Measurements from ENCODE around the gene B3GNT4. TPM values are rescaled to one million over a fixed set of nuclear protein-coding genes. Genes with fewer than 3 reads are reported as not detected.

B3GNT4 gene
- total RNA-seq, 2 experiments from 2014 or later: not detected

GRCh38 chr12:122168492-122168891 lies 35.0 kb upstream of the B3GNT4 start:
- Histone ChIP-seq H3K4me1 (ENCODE audit: insufficient read depth, low read length) (no peaks in the 10 kb centered on the region), H3K27ac (ENCODE audit: low read depth in 1 of 2, low read length in 2 of 2) (no peak overlapping the region), H3K9me3 (ENCODE audit: control insufficient read depth in 1 of 2, insufficient read depth in 1 of 2, low read length in 2 of 2) (no peaks in the 10 kb centered on the region), H3K36me3 (ENCODE audit: insufficient read depth, low read length) (no peaks in the 10 kb centered on the region), H3K27me3 (ENCODE audit: control insufficient read depth in 1 of 2, insufficient read depth in 2 of 2, low read length in 2 of 2) (no peaks in the 10 kb centered on the region), H3K4me3 (ENCODE audit: low read length) (no peak overlapping the region)
- ChIA-PET CTCF (no interaction called here), POLR2A (interaction anchor here (0.7 kb wide), 1 partner anchor 142 kb away, joined by 3 read pairs; no protein-coding TSS in a partner anchor)
- TF ChIP-seq CTCF (IDR thresholded peaks at IDR 0.05): no peak
- Mint-ChIP-seq H3K4me3 (no peak overlapping the region), H3K36me3 (ENCODE audit: low read depth) (no peaks in the 10 kb centered on the region), H3K27me3 (no peaks in the 10 kb centered on the region), H3K4me1 (ENCODE audit: low read depth) (no peaks in the 10 kb centered on the region), H3K27ac (no peak overlapping the region), H3K9me3 (no peaks in the 10 kb centered on the region)
- DNase-seq (no peak), ATAC-seq (ENCODE audit: poor library complexity) (no peak)
- intact Hi-C loops (cut with DNase I, micrococcal nuclease): no loop called here

DNA sequence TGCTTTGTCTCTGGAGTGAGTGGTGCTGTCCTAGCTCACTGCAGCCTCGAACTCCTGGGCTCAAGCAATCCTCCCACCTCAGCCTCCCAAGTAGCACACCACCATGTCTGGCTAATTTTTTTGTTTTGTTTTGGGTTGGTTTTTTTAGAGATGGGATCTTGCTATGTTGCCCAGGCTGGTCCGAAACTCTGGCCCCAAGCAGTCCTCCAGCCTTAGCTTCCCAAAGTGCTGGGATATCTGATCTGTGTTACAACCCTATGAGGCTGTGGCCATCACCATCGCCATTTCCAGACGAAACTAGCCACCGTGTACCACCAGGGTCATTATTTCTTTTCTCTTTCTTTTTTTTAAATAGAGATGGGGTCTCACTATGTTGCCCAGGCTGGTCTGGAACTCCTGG lies 32.1 kb upstream of the B3GNT4 start:
- intact Hi-C loops (cut with DNase I, micrococcal nuclease): loop anchor here in 1 of 2 experiments (10.0 kb wide), 1 partner anchor 447 kb away; no protein-coding TSS in a partner anchor
- no peak for ATAC-seq (ENCODE audit: poor library complexity)
- H3K27ac ChIP-seq (ENCODE audit: low read depth in 1 of 2, low read length in 2 of 2): no peak overlapping the region
- no peaks in the 10 kb centered on the region for H3K27me3 ChIP-seq (ENCODE audit: control insufficient read depth in 1 of 2, insufficient read depth in 2 of 2, low read length in 2 of 2)
- no peak for DNase-seq
- ChIA-PET POLR2A (no interaction called here), CTCF (no interaction called here)
- no peaks in the 10 kb centered on the region for H3K4me1 Mint-ChIP-seq (ENCODE audit: low read depth)
- no peaks in the 10 kb centered on the region for H3K36me3 ChIP-seq (ENCODE audit: insufficient read depth, low read length)
- H3K4me3 Mint-ChIP-seq: no peak overlapping the region
- H3K4me3 ChIP-seq (ENCODE audit: low read length): no peak overlapping the region
- H3K4me1 ChIP-seq (ENCODE audit: insufficient read depth, low read length): no peaks in the 10 kb centered on the region
- H3K27me3 Mint-ChIP-seq: no peaks in the 10 kb centered on the region
- H3K9me3 ChIP-seq (ENCODE audit: control insufficient read depth in 1 of 2, insufficient read depth in 1 of 2, low read length in 2 of 2): no peaks in the 10 kb centered on the region
- no peak for TF ChIP-seq CTCF (IDR thresholded peaks at IDR 0.05)
- H3K36me3 Mint-ChIP-seq (ENCODE audit: low read depth): no peaks in the 10 kb centered on the region
- H3K27ac Mint-ChIP-seq: no peak overlapping the region
- H3K9me3 Mint-ChIP-seq: no peaks in the 10 kb centered on the region

- ChIA-PET POLR2A (no interaction called here), CTCF (no interaction called here)
- Histone ChIP-seq H3K27ac (ENCODE audit: low read depth in 1 of 2, low read length in 2 of 2) (no peak overlapping the region), H3K9me3 (ENCODE audit: control insufficient read depth in 1 of 2, insufficient read depth in 1 of 2, low read length in 2 of 2) (no peaks in the 10 kb centered on the region), H3K4me3 (ENCODE audit: low read length) (no peak overlapping the region), H3K36me3 (ENCODE audit: insufficient read depth, low read length) (no peaks in the 10 kb centered on the region), H3K27me3 (ENCODE audit: control insufficient read depth in 1 of 2, insufficient read depth in 2 of 2, low read length in 2 of 2) (no peaks in the 10 kb centered on the region), H3K4me1 (ENCODE audit: insufficient read depth, low read length) (no peaks in the 10 kb centered on the region)
- intact Hi-C loops (cut with DNase I, micrococcal nuclease): loop anchor here in 1 of 2 experiments (10.0 kb wide), 1 partner anchor 448 kb away; no protein-coding TSS in a partner anchor
- Mint-ChIP-seq H3K4me3 (no peak overlapping the region), H3K36me3 (ENCODE audit: low read depth) (no peaks in the 10 kb centered on the region), H3K27ac (no peak overlapping the region), H3K27me3 (no peaks in the 10 kb centered on the region), H3K9me3 (no peaks in the 10 kb centered on the region), H3K4me1 (ENCODE audit: low read depth) (no peaks in the 10 kb centered on the region)
- ATAC-seq (ENCODE audit: poor library complexity) (no peak), DNase-seq (no peak)
- no peak for TF ChIP-seq CTCF (IDR thresholded peaks at IDR 0.05)
Observed at GRCh38 chr12:122172262-122172939, 31.1 kb upstream of the B3GNT4 start.
